ENCODE results near the gene APPBP2. TPM values are rescaled to one million over a fixed set of nuclear protein-coding genes. Genes with fewer than 3 reads are reported as not detected.
"Not testable (repeated sequence)": the region's sequence is repeated elsewhere in the genome, so short reads cannot be mapped to it uniquely, and the experiment has no call there.

Gene APPBP2
- total RNA-seq, 1 donor from 2014 or later = 26.0 TPM

- peak; percentile 54 for DNase-seq (ENCODE audit: low read depth, low spot score)
Measured at GRCh38 chr17:60435244-60436167, 90.5 kb downstream of the APPBP2 start.

DNA sequence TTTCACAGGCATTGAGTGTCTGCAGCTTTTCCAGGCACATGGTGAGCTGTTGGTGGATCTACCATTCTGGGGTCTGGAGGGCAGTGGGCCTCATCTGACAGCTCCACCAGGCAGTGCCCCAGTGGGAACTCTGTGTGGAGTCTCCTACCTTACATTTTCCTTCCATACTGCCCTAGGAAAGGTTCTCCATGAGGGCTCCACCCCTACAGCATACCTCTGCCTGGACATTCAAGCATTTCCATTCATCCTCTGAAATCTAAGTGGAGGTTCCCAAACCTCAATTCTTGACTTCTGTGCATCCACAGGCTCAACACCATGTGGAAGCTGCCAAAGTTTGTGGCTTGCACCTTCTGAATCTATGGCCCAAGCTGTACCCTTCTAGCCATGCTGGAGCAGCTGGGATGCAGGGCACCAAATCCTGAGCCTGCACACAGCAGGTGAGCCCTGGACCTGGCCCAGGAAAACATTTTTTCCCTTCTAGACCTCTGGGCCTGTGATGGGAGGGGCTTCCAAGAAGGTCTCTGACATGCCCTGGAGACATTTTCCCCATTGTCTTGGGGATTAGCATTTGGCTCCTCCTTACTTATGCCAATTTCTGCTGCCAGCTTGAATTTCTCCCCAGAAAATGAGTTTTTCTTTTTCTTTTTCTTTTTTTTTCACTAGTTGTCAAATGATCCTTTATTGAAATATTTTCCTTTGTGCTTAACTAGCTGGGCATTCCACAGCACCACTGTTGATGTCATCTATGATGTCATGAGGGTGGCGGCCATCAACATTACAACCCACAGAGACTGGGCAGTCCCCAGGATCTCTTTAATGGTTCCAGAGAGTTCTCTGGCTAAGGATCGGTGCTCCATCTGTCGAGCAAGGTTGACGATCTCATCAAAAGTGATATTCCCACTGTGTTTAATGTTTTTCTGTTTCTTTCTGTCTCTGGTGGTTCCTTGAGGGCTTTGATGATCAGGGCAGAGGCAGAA lies 92.7 kb downstream of the APPBP2 start:
- not testable (repeated sequence) for DNase-seq (ENCODE audit: low read depth, low spot score)

- DNase-seq (ENCODE audit: low read depth, low spot score) = not testable (repeated sequence)
Measured at GRCh38 chr17:60430561-60430960, 95.5 kb downstream of the APPBP2 start.

GRCh38 chr17:60428491-60428890 lies 97.6 kb downstream of the APPBP2 start:
- DNase-seq (ENCODE audit: low read depth, low spot score) = not testable (repeated sequence)

- DNase-seq (ENCODE audit: low read depth, low spot score) = no peak
Measured at GRCh38 chr17:60426596-60426995, 99.4 kb downstream of the APPBP2 start.

DNA sequence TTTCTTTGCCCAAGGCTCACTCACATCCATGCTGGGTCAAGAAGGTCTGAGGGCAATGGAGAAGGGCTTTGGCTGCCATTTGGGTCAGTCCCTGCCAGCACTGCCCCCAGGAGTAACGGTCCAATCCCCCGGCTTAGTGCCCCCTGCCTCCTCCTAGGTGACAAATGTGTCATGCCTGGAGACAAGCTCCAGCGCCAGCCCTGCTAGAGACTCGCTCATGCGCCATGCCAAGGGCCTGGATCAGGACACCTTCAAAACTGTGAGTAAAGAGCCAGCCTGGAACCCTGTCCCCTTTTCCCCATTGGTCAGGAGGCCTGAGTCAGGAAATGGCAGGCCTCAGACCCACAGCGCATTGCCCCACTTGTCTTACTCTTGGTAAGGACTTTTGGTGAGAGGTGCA lies 100.4 kb downstream of the APPBP2 start:
- DNase-seq (ENCODE audit: low read depth, low spot score) = no peak

DNA sequence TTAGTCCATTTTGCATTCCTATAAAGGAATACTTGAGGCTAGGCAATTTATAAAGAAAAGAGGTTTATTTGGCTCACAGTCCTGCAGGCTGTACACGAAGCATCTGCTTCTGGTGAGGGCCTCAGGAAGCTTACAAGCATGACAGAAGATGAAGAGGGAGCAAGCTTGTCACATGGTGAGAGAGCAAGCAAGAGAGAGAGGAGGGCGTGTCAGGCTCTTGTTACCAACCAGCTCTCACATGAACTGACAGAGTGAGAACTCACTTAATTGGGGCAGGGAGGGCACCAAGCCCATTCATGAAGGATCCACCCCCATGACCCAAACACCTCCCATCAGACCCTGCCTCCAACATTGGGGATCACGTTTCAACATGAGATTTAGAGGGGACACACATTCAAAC lies 102.2 kb downstream of the APPBP2 start:
- no peak for DNase-seq (ENCODE audit: low read depth, low spot score)

DNA sequence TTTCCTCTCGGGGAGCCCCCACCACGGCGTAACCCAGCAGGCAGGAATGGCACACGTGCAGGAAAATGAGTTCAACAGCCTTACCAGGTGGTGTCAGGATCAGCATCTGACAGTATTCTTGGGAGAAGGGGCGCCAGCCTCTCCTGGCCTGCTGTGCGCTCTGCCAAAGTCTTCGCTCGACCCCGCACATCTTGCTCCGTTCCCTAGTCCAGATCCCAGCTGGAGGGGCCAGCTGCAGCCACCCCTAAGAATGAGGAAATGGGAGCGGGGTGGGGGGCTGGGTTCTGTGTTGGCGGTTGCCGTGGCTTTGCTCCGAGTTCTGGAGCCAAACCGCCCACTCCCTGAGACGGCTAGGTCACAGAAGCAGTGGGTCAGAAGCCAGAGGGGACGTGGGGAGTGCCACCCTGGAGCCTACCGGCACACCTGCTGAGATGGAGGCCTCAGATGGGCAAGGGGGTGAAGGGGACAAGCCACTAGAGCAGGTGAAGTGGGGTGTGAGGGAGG lies 103.8 kb downstream of the APPBP2 start, which contains the start of gene CHCT1:
CHCT1 (plus strand) TSS at position 328 of the 504 bp plus-strand sequence; CDS start at position 432, 104 bp downstream.
- no peak for DNase-seq (ENCODE audit: low read depth, low spot score)

DNA sequence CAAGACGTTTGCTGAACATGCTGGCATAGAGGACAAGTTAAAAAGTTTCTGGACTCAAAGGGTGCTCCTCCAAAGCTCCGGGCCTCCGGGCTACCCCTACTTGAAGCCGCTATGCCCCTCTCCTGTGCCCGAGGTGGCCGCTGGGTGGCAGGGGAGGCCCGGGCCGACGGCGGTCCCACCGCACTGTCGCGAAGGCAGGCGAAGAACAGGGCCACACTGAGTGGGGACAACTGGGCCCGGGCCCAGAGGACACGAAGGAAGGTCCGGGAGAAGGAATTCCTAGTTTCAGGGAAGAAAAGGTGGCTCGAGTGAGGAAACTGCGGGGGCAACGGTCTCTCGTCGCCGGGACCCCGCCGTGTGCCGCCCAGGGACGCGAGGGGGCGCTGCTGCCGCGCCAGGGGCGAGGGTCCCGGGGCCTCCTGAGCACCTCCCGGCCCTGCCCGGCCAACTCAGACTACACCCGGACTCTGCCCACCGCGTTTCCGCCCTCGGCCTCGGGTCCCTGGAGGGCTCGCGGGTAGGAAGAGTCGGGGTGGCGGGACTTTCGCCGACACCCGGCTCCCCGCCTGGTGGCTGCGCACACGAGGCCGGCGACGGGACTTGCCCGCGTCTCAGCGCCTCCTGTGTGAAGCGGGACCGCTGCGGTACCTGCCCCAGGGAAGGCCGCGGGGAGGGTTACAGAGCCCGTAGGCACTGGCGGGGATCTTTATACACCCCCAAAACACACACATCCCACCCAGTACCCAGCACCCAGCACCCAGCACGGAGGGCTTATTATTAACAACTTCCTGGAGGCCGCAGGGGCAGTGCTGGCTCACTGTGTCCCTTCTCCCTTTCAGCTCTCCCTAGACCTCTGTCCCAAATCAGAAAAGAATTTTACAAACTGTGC lies 104.5 kb downstream of the APPBP2 start:
- DNase-seq (ENCODE audit: low read depth, low spot score) = peak; percentile 11

GRCh38 chr17:60419875-60420274 lies 106.2 kb downstream of the APPBP2 start:
- not testable (repeated sequence) for DNase-seq (ENCODE audit: low read depth, low spot score)

DNA sequence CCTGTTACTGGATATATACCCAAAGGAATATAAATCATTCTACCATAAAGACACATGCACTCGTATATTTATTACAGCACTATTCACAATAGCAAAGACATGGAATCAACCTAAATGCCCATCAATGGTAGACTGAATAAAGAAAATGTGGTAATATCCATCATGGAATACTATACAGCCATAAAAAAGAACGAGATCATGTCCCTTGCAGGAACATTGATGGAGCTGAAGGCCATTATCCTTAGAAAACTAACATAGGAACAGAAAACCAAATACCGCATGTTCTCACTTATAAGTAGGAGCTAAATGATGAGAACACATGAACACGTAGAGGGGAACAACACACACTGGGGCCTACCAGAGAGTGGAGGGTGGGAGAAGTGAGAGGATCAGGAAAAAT lies 107.0 kb downstream of the APPBP2 start:
- not testable (repeated sequence) for DNase-seq (ENCODE audit: low read depth, low spot score)

- DNase-seq (ENCODE audit: low read depth, low spot score) = no peak
Measured at GRCh38 chr17:60416368-60416925, 109.6 kb downstream of the APPBP2 start.

DNA sequence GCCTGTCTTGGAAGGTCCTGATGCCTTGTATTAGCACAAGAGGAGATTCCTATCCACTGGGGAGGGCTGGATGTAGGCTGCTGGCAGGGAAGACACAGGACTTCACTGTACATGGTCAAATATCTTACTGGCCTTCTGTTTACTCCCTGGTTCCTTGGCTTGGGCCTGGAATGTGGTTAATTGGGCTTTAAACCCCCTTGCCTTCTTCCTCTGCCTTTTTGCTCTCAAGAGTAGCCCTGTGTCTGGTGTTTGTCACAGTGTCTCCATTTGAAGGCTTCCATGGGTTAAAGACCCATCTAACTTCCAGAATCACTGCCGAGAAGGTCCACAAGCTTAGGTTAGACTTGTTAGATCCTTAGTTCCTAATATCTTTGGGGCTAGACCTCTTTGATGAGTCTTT lies 110.9 kb downstream of the APPBP2 start:
- no peak for DNase-seq (ENCODE audit: low read depth, low spot score)

DNA sequence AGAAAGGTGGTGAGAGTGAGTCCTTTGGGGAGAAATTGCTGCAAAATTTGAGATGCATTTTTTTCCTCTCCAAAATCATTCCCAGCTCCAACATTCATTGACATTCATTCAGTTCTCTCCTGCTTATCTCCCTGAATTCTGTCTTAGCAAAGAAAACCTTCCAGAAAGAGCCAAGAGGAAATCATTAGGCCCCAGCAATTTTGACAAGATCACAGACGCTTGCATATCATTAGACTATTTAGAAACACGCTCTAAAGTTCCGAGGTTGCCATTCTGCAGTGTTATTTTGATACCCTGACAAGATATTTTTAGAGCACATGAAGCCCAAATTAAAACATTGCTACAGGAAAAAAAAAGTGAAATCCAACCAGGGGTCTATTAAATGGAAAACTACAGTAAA lies 113.3 kb downstream of the APPBP2 start:
- no peak for DNase-seq (ENCODE audit: low read depth, low spot score)

DNA sequence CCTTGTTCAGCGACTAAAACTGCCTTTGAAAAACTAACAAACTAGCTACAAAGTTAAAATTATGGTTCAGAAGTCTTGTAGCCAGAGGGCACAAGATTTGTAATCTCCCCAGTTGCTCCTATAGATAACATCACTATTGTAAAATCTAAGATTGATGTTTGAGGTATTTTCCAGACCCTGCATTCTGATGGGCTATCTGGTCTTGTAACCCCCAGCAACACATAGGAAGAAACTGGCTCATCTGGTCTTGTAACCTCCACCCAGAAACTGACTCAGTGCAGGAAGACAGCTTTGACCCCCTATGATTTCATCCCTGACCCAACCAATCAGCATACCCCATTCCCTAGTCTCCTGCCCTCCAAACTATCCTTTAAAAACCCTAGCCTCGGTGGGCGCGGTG lies 116.0 kb downstream of the APPBP2 start:
- no peak for DNase-seq (ENCODE audit: low read depth, low spot score)

DNA sequence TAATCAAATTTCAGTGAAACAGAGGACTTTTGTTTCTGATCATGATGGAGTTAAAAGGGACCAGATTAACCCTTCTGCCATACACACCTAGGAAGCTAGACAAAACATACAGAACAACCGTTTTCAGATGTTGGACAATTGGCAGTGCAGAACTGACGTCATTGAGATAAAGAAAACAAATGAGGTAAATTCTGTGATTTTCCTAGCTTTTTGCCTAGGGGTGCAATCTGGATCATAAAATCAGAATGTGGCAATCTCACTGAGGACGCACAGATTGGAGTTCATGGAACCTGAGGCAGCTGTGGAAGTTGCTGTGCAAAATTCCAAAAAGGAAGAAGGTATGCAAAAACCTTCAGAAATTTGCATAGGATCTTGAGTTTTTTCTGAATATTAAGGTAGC lies 119.2 kb downstream of the APPBP2 start:
- DNase-seq (ENCODE audit: low read depth, low spot score) = no peak

GRCh38 chr17:60403962-60404361 lies 122.1 kb downstream of the APPBP2 start:
- DNase-seq (ENCODE audit: low read depth, low spot score) = no peak

GRCh38 chr17:60403523-60403810 lies 122.6 kb downstream of the APPBP2 start:
- DNase-seq (ENCODE audit: low read depth, low spot score) = no peak

DNA sequence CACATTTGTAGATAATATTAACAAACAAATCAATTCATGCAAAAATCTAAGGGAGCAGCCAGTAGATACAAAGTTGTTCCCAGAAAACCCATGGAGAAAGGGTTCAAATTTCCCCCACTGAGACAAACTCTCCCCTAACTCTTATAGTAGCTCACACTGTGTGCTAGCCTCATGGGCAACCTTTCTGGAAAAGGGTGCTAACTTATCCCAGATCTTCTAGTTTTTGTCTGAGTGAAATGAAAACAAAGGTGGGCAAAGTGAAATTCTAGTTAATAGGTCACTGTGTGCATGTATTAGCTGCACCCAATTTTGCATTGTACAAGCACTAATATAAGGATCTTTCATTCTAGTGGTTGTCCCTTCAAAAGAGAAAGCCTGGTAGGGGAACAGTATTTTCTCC lies 124.2 kb downstream of the APPBP2 start:
- DNase-seq (ENCODE audit: low read depth, low spot score) = no peak

DNA sequence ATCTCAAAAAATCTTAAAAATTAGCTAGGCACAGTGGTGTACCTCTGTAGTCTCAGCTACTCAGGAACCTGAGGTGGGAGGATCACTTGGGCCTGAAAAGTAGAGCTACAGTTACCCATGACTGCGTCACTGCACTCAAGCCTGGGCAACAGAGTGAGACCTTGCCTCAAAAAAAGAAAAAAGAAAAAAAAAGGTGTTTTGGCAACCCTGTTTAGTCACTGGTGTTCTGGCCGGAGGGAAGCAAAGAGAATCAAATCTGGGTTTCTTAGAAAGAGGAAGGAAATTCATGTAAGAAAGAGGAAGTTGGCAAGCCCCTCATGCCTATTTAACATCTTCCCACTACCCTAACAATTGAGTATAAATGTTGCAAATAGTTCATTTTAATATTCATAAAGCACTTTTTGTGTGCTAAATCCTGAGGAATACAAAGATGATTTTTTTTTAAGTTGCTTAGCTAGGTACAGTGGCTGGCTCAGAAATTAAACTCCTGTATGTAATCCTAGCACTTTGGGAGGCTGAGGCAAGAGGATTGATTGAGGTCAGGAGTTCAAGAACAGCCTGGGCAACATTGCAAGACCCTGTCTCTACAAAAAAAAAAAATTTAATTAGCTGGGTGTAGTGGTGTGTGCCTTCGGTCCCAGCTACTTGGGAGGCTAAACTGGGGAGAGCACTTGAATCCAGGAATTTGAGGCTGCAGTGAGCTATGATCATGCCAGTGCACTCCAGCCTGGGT lies 127.6 kb downstream of the APPBP2 start:
- no peak for DNase-seq (ENCODE audit: low read depth, low spot score)
